Small intestine (tissue), 7 donors: ENCODE data around the gene PACSIN2. TPM values are rescaled to one million over a fixed set of nuclear protein-coding genes. Genes with fewer than 3 reads are reported as not detected.

Experiments used
- DNase-seq, 2 donors: peaks; one replicate each; pipeline versions ENCODE4 v3.0.0 to v3.0.0-alpha.2; 2013
- FAIRE-seq: peaks from 2 replicates; lab custom pipeline; 2012; peaks lifted over from hg19 to GRCh38; lab: Jason Lieb, UNC
- H3K27ac ChIP-seq, 3 donors: one replicate each; pipeline ENCODE4 v1.5.1; 2013; ENCODE audit warnings: low read length in 2 of 3, mild to moderate bottlenecking in 2 of 3, control low read depth in 1 of 3, inconsistent platforms in 1 of 3, low read depth in 1 of 3, moderate library complexity in 1 of 3
- H3K27me3 ChIP-seq, 3 donors: one replicate each; pipeline ENCODE4 v1.6.1; 2013; ENCODE audit warnings: low read length in 3 of 3, inconsistent platforms in 1 of 3; ENCODE audit not compliant: control insufficient read depth in 3 of 3, insufficient read depth in 3 of 3
- H3K36me3 ChIP-seq, 3 donors: one replicate each; pipeline ENCODE4 v1.6.1; 2013; ENCODE audit warnings: low read length in 3 of 3, inconsistent platforms in 1 of 3, low read depth in 1 of 3, mild to moderate bottlenecking in 1 of 3, moderate library complexity in 1 of 3; ENCODE audit not compliant: control insufficient read depth in 3 of 3, insufficient read depth in 2 of 3
- H3K4me1 ChIP-seq, 3 donors: one replicate each; pipeline ENCODE4 v1.6.1; 2013; ENCODE audit warnings: low read length in 2 of 3, inconsistent platforms in 1 of 3, low read depth in 1 of 3, mild to moderate bottlenecking in 1 of 3, moderate library complexity in 1 of 3; ENCODE audit not compliant: control insufficient read depth in 3 of 3, insufficient read depth in 2 of 3
- H3K4me3 ChIP-seq, 3 donors: one replicate each; pipeline ENCODE4 v1.5.1; 2013; ENCODE audit warnings: low read length in 3 of 3, control low read depth in 1 of 3, inconsistent platforms in 1 of 3, low read depth in 1 of 3, mild to moderate bottlenecking in 1 of 3, moderate library complexity in 1 of 3
- H3K9me3 ChIP-seq, 2 donors: one replicate each; pipeline ENCODE4 v1.6.1; 2013; ENCODE audit warnings: low read depth in 1 of 2, low read length in 1 of 2; ENCODE audit not compliant: control insufficient read depth in 2 of 2, insufficient read depth in 1 of 2
- WGBS, 3 donors: extraction: QIAGEN DNeasy Blood & Tissue Kit; methylation state at CpG; one replicate each; pipeline ENCODE4 v1.1.7; 2013; 5-methylcytosine and 5-hydroxymethylcytosine counted together
- polyA plus RNA-seq, 4 donors: library from polyadenylated mRNA; stranded (reverse) in 3 of 4; unstranded in 1 of 4; fragments of 200-250 nt in 3 of 4; fragments of 120-200 nt in 1 of 4; gene quantifications; one replicate each; pipeline versions ENCODE4 v1.2.1 to v1.2.3, GENCODE V29; 2013
- donor health status: healthy with polysubstance abuse.
- donor health status: control.
- donor health status: control.
- donor health status: Bipolar disorder and iron deficiency.
- donor health status: healthy.

PACSIN2 gene
- polyA plus RNA-seq, 4 donors: 28.9 to 53.3 (median 45.2) TPM

DNA sequence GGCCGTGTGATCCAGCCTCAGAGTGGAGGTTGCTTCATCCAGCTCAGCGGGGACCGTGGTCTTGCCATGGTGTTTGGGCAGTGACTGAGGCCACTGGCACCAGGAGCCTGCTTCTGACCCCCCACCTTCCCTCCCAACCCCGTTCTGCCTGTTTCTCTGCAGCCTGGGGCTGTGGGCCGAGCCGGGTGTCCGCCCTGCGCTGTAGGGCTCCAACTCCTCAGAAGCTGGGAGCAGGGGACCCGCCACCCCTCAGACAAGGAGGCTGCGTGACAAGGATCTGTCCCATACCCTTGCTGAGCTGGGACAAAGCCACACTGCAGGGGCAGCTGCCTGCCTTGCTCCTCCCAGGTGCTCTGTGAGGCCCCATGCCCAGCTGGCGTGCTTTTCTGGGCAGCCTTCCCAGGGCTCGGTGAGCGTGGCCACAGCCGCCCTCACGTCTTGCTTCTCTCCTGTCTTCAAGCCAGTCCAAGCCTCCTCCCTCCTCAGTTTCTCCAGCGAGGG, 146.1 kb downstream of the PACSIN2 start:
- Histone ChIP-seq H3K4me1 (no peaks in the 10 kb centered on the region), H3K27me3 (no peaks in the 10 kb centered on the region), H3K36me3 (peaks cover 5 to 60% (median 11%) of the 10 kb centered on the region in 3 donors), H3K27ac (no peak overlapping the region), H3K9me3 (no peaks in the 10 kb centered on the region), H3K4me3 (no peak overlapping the region)
- DNase-seq (no peak), FAIRE-seq (no peak)
- WGBS, 3 donors: 27 to 71% (median 45%) methylated on average over 16 of the region's 16 CpGs

DNA sequence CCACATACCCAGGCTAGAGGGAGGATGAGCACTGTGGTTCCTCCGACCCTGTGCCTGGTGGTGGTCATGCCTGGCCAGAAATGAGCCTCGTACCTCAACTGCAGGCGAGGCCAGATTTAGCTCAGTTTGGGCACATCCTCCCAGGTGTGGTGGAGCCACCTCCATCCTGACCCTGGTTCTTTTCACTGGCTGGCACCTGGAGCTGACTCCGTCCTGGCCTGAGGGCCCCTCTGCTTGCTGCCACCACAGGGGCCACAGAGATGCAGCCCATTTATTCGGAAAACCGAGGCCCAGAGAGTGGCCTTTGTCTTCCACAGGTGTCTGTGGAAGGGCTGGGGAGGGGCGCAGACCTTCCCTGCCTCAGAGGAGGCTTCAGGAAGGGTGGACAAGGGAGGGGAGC, 148.8 kb downstream of the PACSIN2 start:
- H3K9me3 ChIP-seq: no peaks in the 10 kb centered on the region
- peaks cover 0 to 13% (median 2%) of the 10 kb centered on the region in 3 donors for H3K4me1 ChIP-seq
- no peak overlapping the region for H3K4me3 ChIP-seq
- DNase-seq (no peak), FAIRE-seq (no peak)
- H3K36me3 ChIP-seq: peaks cover 0 to 38% (median 2%) of the 10 kb centered on the region in 3 donors
- WGBS, 3 donors: 84 to 92% (median 91%) methylated on average over 7 of the region's 7 CpGs
- H3K27ac ChIP-seq: no peak overlapping the region
- H3K27me3 ChIP-seq: no peaks in the 10 kb centered on the region

DNA sequence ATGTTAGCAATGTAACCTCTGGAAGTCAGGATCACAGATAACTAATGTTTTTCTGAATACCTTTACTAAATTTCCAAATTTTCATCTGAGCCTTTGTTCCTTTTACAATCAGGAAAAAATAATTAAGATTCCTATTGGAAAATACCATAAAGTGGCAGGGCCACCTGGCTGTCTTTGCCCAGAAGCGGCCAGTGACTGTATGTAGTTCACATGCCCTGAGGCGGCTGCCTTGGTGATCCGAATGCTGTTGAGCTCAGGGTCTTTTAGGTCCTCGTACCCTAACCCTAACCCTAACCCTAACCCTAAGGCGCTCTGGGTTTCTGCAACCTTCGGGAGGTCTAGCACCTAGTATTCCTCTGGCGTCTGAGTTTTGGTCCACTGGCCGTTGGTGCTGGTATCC, 149.4 kb downstream of the PACSIN2 start:
- 91 to 96% (median 92%) methylated on average over 8 of the region's 8 CpGs for WGBS, 3 donors
- Histone ChIP-seq H3K4me1 (peaks cover 0 to 13% (median 2%) of the 10 kb centered on the region in 3 donors), H3K27me3 (no peaks in the 10 kb centered on the region), H3K27ac (no peak overlapping the region), H3K36me3 (peaks cover 0 to 35% (median 0%) of the 10 kb centered on the region in 3 donors), H3K9me3 (no peaks in the 10 kb centered on the region), H3K4me3 (no peak overlapping the region)
- DNase-seq (no peak), FAIRE-seq (no peak)

DNA sequence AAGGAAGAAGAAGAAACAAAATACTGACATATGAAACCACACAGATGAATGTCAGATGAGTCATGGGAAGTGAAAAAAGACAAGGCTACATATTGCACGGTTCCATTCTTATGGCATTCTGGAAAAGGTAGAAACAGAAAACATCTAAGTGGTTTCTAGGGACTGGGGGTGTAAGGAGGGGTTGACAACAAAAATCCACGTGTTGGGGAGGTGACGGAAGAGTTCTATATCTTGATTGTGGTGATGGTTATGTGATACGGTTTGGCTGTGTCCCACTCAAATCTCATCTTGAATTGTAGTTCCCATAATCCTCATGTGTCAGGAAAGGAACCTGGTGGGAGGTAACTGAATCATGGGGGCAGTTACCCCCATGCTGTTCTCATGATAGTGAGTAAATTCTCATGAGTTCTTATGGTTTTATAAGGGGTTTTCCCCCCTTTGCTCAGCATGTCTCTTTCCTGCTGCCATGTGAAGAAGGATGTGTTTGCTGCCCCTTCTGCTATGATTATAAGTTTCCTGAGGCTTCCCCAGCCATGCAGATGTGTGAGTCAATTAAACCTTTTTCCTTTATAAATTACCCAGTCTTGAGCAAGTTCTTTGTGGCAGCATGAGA, 151.5 kb downstream of the PACSIN2 start:
- Histone ChIP-seq H3K4me1 (peaks cover 0 to 13% (median 2%) of the 10 kb centered on the region in 3 donors), H3K36me3 (peaks cover 0 to 18% (median 0%) of the 10 kb centered on the region in 3 donors), H3K27ac (no peak overlapping the region), H3K27me3 (no peaks in the 10 kb centered on the region), H3K9me3 (no peaks in the 10 kb centered on the region), H3K4me3 (no peak overlapping the region)
- no peak for DNase-seq
- FAIRE-seq: no peak
- 55 to 74% (median 65%) methylated on average over 4 of the region's 4 CpGs for WGBS, 3 donors

DNA sequence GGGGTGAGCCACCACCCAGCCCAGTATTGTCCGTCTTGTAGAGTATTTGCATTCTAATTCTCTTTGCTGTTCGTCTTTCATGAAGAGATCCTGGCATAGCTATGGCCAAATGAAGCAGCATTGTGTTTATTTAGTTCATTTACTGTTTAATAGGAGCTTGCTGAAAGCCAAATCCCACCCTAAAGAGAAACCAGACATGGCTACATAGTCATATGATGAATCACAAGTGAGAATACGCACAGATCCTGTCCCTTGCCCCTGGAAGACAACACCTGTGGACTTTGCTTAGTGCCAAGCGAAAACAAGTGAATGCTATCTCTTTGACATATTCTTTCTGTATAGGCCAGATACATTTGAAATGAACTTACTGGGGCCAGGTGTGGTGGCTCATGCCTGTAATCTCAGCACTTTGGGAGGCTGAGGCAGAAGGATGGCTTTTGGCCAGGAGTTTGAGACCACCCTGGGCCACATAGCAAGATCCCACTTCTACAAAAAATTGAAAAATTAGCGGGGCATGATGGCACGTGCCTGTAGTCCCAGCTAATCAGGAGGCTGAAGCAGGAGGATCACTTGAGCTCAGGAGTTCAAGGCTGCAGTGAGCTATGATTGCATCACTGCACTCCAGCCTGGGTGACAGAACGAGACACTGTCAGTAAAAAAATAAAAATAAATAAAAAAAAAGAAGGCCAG, 152.8 kb downstream of the PACSIN2 start:
- H3K4me1 ChIP-seq: peaks cover 0 to 17% (median 2%) of the 10 kb centered on the region in 3 donors
- H3K4me3 ChIP-seq: no peak overlapping the region
- peaks cover 0 to 18% (median 0%) of the 10 kb centered on the region in 3 donors for H3K36me3 ChIP-seq
- DNase-seq (peak; percentile 88 to 90), FAIRE-seq (no peak)
- H3K27ac ChIP-seq: peak overlapping the region; percentile 47 to 97 (median 86)
- peaks cover 0 to 8% of the 10 kb centered on the region in 2 donors for H3K9me3 ChIP-seq
- H3K27me3 ChIP-seq: no peaks in the 10 kb centered on the region
- 38 to 73% (median 50%) methylated on average over 7 of the region's 7 CpGs for WGBS, 3 donors

DNA sequence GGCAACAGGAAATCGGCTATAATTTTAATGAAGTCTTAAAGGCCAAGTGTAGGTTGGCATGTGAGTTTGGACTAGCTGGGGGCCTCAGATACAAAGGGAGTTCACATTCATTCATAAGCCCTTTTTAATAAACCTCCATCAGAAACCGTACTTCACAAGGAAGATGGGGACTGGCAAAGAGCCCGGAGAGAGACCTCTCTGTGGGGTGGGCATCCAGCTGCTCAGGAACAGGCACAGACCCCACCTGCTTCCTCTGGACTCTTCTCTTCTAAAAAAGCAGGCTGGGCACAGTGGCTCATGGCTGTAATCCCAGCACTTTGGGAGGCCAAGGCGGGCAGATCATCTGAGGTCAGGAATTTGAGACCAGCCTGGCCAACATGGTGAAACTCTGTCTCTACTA, 154.0 kb downstream of the PACSIN2 start:
- Histone ChIP-seq H3K4me1 (peaks cover 0 to 17% (median 2%) of the 10 kb centered on the region in 3 donors), H3K9me3 (peaks cover 0 to 8% of the 10 kb centered on the region in 2 donors), H3K27me3 (no peaks in the 10 kb centered on the region), H3K4me3 (no peak overlapping the region), H3K27ac (peak overlapping the region in 1 of 3 donors; percentile 97), H3K36me3 (peaks cover 0 to 12% (median 0%) of the 10 kb centered on the region in 3 donors)
- WGBS, 3 donors: 55 to 72% (median 67%) methylated on average over 4 of the region's 4 CpGs
- no peak for DNase-seq
- FAIRE-seq: no peak

DNA sequence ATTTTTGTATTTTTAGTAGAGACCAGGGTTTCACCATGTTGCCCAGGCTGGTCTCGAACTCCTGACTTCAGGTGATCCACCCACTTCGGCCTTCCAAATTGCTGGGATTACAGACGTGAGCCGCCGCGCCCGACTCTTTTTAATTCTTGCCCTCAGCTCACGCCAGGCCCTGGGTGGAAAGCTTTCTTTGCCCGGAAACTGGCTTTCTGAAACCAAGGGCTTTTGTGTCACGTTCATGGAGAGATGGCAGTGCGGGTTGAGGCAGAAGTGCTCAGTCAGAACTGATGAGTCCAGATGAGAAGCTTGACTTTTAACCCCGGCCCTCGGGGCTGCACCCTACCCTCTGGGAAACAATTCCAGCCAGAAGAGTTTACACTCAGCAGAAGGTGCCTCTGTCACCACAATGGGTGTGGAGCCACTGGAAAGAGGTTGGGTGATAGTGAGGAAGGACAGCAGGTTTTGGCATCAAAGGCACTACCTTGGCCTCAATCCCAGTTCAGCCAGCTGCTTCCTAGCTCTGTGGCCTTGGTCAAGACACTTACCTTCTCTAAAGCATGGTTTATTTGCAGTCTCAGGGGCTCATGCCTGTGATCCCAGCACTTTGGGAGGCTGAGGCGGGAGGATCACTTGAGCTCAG, 157.0 kb downstream of the PACSIN2 start:
- no peak for FAIRE-seq
- no peak overlapping the region for H3K27ac ChIP-seq
- peak overlapping the region in 1 of 3 donors; percentile 40 for H3K4me3 ChIP-seq
- 83 to 93% (median 88%) methylated on average over 14 of the region's 14 CpGs for WGBS, 3 donors
- H3K4me1 ChIP-seq: peaks cover 2 to 33% (median 4%) of the 10 kb centered on the region in 3 donors
- DNase-seq: peak in 1 of 2 donors; percentile 25
- H3K36me3 ChIP-seq: peaks cover 0 to 13% (median 0%) of the 10 kb centered on the region in 3 donors
- H3K27me3 ChIP-seq: no peaks in the 10 kb centered on the region
- H3K9me3 ChIP-seq: peaks cover 0 to 8% of the 10 kb centered on the region in 2 donors
